Measurements from ENCODE around the gene OR12D1.

GRCh38 chr6:29424168-29424567 is 9.4 kb downstream of the OR12D1 start:
- TF ChIP-seq, protein P1, sequence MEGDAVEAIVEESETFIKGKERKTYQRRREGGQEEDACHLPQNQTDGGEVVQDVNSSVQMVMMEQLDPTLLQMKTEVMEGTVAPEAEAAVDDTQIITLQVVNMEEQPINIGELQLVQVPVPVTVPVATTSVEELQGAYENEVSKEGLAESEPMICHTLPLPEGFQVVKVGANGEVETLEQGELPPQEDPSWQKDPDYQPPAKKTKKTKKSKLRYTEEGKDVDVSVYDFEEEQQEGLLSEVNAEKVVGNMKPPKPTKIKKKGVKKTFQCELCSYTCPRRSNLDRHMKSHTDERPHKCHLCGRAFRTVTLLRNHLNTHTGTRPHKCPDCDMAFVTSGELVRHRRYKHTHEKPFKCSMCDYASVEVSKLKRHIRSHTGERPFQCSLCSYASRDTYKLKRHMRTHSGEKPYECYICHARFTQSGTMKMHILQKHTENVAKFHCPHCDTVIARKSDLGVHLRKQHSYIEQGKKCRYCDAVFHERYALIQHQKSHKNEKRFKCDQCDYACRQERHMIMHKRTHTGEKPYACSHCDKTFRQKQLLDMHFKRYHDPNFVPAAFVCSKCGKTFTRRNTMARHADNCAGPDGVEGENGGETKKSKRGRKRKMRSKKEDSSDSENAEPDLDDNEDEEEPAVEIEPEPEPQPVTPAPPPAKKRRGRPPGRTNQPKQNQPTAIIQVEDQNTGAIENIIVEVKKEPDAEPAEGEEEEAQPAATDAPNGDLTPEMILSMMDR (IDR thresholded peaks at IDR 0.05): no peak
- TF ChIP-seq POLR2A (IDR thresholded peaks at IDR 0.05): no peak
